Colonic mucosa (tissue), 4 donors: ENCODE data around the gene METTL15. TPM values are rescaled to one million over a fixed set of nuclear protein-coding genes. Genes with fewer than 3 reads are reported as not detected.

ENCODE experiments used
- DNase-seq: peaks from one replicate; pipeline ENCODE4 v3.0.0-alpha.2; 2020
- H3K27ac ChIP-seq: fragments of 200-600 bp; one replicate; pipeline ENCODE4 v1.8.0; 2021
- H3K27me3 ChIP-seq: fragments of 200-600 bp; one replicate; pipeline ENCODE4 v1.8.0; 2021
- H3K36me3 ChIP-seq: fragments of 200-600 bp; one replicate; pipeline ENCODE4 v1.8.0; 2021
- H3K4me1 ChIP-seq: fragments of 200-600 bp; one replicate; pipeline ENCODE4 v1.8.0; 2021; ENCODE audit warnings: mild to moderate bottlenecking
- H3K4me3 ChIP-seq: fragments of 200-600 bp; one replicate; pipeline ENCODE4 v1.8.0; 2021
- H3K9ac ChIP-seq, 2 donors: one replicate each; pipeline ENCODE4 v1.7.0; 2013; ENCODE audit warnings: control low read depth in 2 of 2, low read depth in 2 of 2, low read length in 2 of 2
- H3K9me3 ChIP-seq: fragments of 200-600 bp; one replicate; pipeline ENCODE4 v1.8.0; 2021
- CTCF ChIP-seq: fragments of 200-600 bp; IDR thresholded peaks from one replicate; pipeline ENCODE4 v1.8.0; 2022; ENCODE audit warnings: antibody characterized with exemption, mild to moderate bottlenecking
- intact Hi-C: fragments of 100-400 bp; cut with DNase I; formaldehyde crosslinking; loops from one replicate; pipeline ENCODE4 v1.14.1; 2022
- total RNA-seq, 2 donors: library from RNA; stranded (reverse); fragmentation: NEBNext Ultra II Directional in 1 of 2; extraction: Animal tissue kit (Norgen Biotek cat#: 25700) in 1 of 2; gene quantifications; one replicate each; pipeline ENCODE4 v1.2.1, GENCODE V29; 2021
- donor health status: healthy.
- donor health status: DM: no; HTN: no; CAD: no.
- donor health status: DM: no; HTN: no; CAD: no.

The METTL15 gene
- total RNA-seq, 2 donors from 2014 or later: 16.5 to 22.1 TPM

- Histone ChIP-seq H3K4me1 (no peaks in the 10 kb centered on the region), H3K27ac (peak overlapping the region; percentile 75), H3K27me3 (no peaks in the 10 kb centered on the region), H3K9ac (peak overlapping the region; percentile 71 to 85), H3K4me3 (peak overlapping the region; percentile 61), H3K36me3 (no peaks in the 10 kb centered on the region), H3K9me3 (no peaks in the 10 kb centered on the region)
- TF ChIP-seq CTCF: no peak
- intact Hi-C loops: loop anchor here (2.0 kb wide), 1 partner anchor 46 kb away; no protein-coding TSS in a partner anchor
- peak; percentile 19 for DNase-seq
Measured at GRCh38 chr11:28110821-28111200, 2.6 kb downstream of the METTL15 start.

- no peak overlapping the region for H3K4me3 ChIP-seq
- DNase-seq: no peak
- no peaks in the 10 kb centered on the region for H3K36me3 ChIP-seq
- H3K9me3 ChIP-seq: no peaks in the 10 kb centered on the region
- no peaks in the 10 kb centered on the region for H3K27me3 ChIP-seq
- H3K9ac ChIP-seq: no peak overlapping the region
- intact Hi-C loops: no loop called here
- H3K27ac ChIP-seq: no peak overlapping the region
- no peaks in the 10 kb centered on the region for H3K4me1 ChIP-seq
- no peak for TF ChIP-seq CTCF
Measured at GRCh38 chr11:28114116-28114515, 5.9 kb downstream of the METTL15 start.

GRCh38 chr11:28114731-28115130, 6.5 kb downstream of the METTL15 start:
- DNase-seq: no peak
- H3K9me3 ChIP-seq: no peaks in the 10 kb centered on the region
- no peak for TF ChIP-seq CTCF
- H3K36me3 ChIP-seq: no peaks in the 10 kb centered on the region
- H3K4me3 ChIP-seq: no peak overlapping the region
- no peak overlapping the region for H3K9ac ChIP-seq
- no peaks in the 10 kb centered on the region for H3K4me1 ChIP-seq
- H3K27me3 ChIP-seq: no peaks in the 10 kb centered on the region
- intact Hi-C loops: no loop called here
- H3K27ac ChIP-seq: no peak overlapping the region

DNA sequence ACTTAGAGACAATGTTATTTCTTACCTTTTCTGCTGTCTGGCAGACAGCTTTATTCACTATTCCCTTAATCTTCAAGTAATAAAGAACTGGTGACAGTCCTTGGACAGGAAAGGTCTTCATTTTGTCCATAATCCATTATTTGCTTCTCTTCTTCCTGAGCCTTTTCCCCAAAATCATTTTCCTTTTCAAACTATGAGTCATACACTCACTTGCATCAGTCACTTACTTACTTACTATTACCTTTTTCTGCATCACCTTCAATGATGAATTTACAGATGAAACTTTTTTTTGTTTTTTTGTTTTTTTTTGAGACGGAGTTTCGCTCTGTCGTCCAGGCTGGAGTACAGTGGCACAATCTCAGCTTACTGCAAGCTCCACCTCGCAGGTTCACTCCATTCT, 9.5 kb downstream of the METTL15 start:
- Histone ChIP-seq H3K4me3 (no peak overlapping the region), H3K36me3 (no peaks in the 10 kb centered on the region), H3K4me1 (no peaks in the 10 kb centered on the region), H3K27me3 (no peaks in the 10 kb centered on the region), H3K9me3 (no peaks in the 10 kb centered on the region), H3K27ac (no peak overlapping the region), H3K9ac (no peak overlapping the region)
- DNase-seq: no peak
- intact Hi-C loops: no loop called here
- no peak for TF ChIP-seq CTCF

DNA sequence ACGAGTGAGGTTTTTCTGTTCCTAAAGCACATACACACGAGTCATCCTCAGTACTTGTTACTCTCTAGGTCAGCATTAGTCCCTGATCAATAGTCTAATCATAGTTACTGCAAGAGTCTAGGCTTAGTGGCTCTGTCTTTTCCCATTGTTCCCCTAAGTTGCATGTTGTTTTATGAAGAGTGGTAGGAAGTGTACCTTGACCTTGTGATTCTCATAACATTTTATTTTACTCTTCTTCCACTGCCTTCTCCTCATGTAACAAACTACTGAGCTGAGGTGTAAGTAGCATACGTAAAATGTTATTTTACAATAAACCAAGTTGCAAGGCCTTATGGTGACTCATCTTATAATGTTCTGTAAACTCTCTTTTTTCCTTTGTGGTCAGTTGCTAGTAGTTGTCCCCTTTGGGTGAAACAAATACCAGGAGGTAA, 15.0 kb downstream of the METTL15 start:
- Histone ChIP-seq H3K36me3 (no peaks in the 10 kb centered on the region), H3K4me3 (no peak overlapping the region), H3K4me1 (no peaks in the 10 kb centered on the region), H3K27ac (no peak overlapping the region), H3K9me3 (no peaks in the 10 kb centered on the region), H3K27me3 (no peaks in the 10 kb centered on the region), H3K9ac (no peak overlapping the region)
- no peak for DNase-seq
- TF ChIP-seq CTCF: no peak
- intact Hi-C loops: no loop called here

GRCh38 chr11:28132548-28132947, 24.4 kb downstream of the METTL15 start:
- no peak overlapping the region for H3K27ac ChIP-seq
- DNase-seq: no peak
- H3K4me3 ChIP-seq: no peak overlapping the region
- intact Hi-C loops: no loop called here
- no peaks in the 10 kb centered on the region for H3K36me3 ChIP-seq
- TF ChIP-seq CTCF: no peak
- H3K9ac ChIP-seq: no peak overlapping the region
- H3K4me1 ChIP-seq: no peaks in the 10 kb centered on the region
- H3K27me3 ChIP-seq: no peaks in the 10 kb centered on the region
- no peaks in the 10 kb centered on the region for H3K9me3 ChIP-seq
